GM23338 (cell line): Measurements from ENCODE around the gene DAD1. TPM values are rescaled to one million over a fixed set of nuclear protein-coding genes. Genes with fewer than 3 reads are reported as not detected.

Experiments used
- ATAC-seq: fragments of 200-7000 bp; cut with Tn5 transposase; 3 replicates; pipeline ENCODE4 v1.9.1; 2020
- DNase-seq: peaks from one replicate; pipeline ENCODE4 v3.0.0-alpha.2; 2015; ENCODE audit warnings: low spot score
- H2AFZ ChIP-seq: fragments of 200-600 bp; sonication (generic); 2 replicates; pipeline ENCODE4 v1.8.0; 2016; ENCODE audit warnings: antibody characterized with exemption, mild to moderate bottlenecking, moderate library complexity
- H3F3A ChIP-seq: fragments of 200-600 bp; sonication (generic); replicated peaks from 2 replicates; pipeline ENCODE4 v1.8.0; 2017; ENCODE audit warnings: antibody characterized with exemption, mixed run types, low read depth
- H3K27ac ChIP-seq: fragments of 200-600 bp; sonication (generic); 2 replicates; pipeline ENCODE4 v1.6.1; 2016; ENCODE audit warnings: low read depth
- H3K27me3 ChIP-seq: fragments of 200-600 bp; sonication (generic); 2 replicates; pipeline ENCODE4 v1.8.0; 2016; ENCODE audit warnings: mild to moderate bottlenecking, mixed run types, moderate library complexity; ENCODE audit not compliant: insufficient read depth
- H3K36me3 ChIP-seq: fragments of 200-600 bp; sonication (generic); 2 replicates; pipeline ENCODE4 v1.8.0; 2016; ENCODE audit warnings: mild to moderate bottlenecking; ENCODE audit not compliant: insufficient read depth
- H3K4me1 ChIP-seq: fragments of 200-600 bp; sonication (generic); 2 replicates; pipeline ENCODE4 v1.8.0; 2016; ENCODE audit warnings: mild to moderate bottlenecking, moderate library complexity; ENCODE audit not compliant: insufficient read depth
- H3K4me2 ChIP-seq: fragments of 200-600 bp; sonication (generic); 2 replicates; pipeline ENCODE4 v1.7.1; 2017; ENCODE audit warnings: mixed run types
- H3K4me3 ChIP-seq: fragments of 200-600 bp; sonication (generic); 2 replicates; pipeline ENCODE4 v1.6.1; 2016; ENCODE audit warnings: mixed run types
- H3K79me2 ChIP-seq: fragments of 200-600 bp; sonication (generic); replicated peaks from 2 replicates; pipeline ENCODE4 v1.8.0; 2017; ENCODE audit warnings: mild to moderate bottlenecking; ENCODE audit not compliant: insufficient read depth
- H3K9me2 ChIP-seq: fragments of 200-600 bp; sonication (generic); 2 replicates; pipeline ENCODE4 v1.8.0; 2017; ENCODE audit not compliant: insufficient read depth
- H4K20me1 ChIP-seq: fragments of 200-600 bp; sonication (generic); replicated peaks from 2 replicates; pipeline ENCODE4 v1.8.0; 2017; ENCODE audit warnings: mild to moderate bottlenecking; ENCODE audit not compliant: insufficient read depth
- H3K27ac Mint-ChIP-seq: 2 replicates; pipeline ENCODE4 v1.8.0; 2020; ENCODE audit warnings: inconsistent platforms, mild to moderate bottlenecking, moderate library complexity, mixed read lengths
- H3K27me3 Mint-ChIP-seq: 3 replicates; pipeline ENCODE4 v1.8.0; 2022; ENCODE audit warnings: low read depth, mild to moderate bottlenecking, moderate library complexity, mixed read lengths, inconsistent platforms; ENCODE audit not compliant: insufficient read depth, poor library complexity
- H3K36me3 Mint-ChIP-seq: 3 replicates; pipeline ENCODE4 v1.8.0; 2021; ENCODE audit warnings: low read depth, mild to moderate bottlenecking, inconsistent platforms, moderate library complexity, mixed read lengths
- H3K4me1 Mint-ChIP-seq: 3 replicates; pipeline ENCODE4 v1.8.0; 2020; ENCODE audit warnings: mild to moderate bottlenecking, inconsistent platforms, mixed read lengths
- H3K4me3 Mint-ChIP-seq: 3 replicates; pipeline ENCODE4 v1.8.0; 2021; ENCODE audit warnings: moderate library complexity, mild to moderate bottlenecking, inconsistent platforms, mixed read lengths
- H3K9me3 Mint-ChIP-seq: 3 replicates; pipeline ENCODE4 v1.8.0; 2020; ENCODE audit warnings: moderate library complexity, mild to moderate bottlenecking, inconsistent platforms, mixed read lengths
- CTCF ChIP-seq, 2 experiments: fragments of 200-600 bp in 1 of 2; sonication (generic) in 1 of 2; conservative IDR thresholded peaks; 2 replicates each; pipeline versions ENCODE4 v1.5.1 to v1.6.1; 2016 to 2017; ENCODE audit warnings: antibody characterized with exemption in 2 of 2, low read depth in 2 of 2, mild to moderate bottlenecking in 2 of 2, moderate library complexity in 1 of 2
- ETS1 ChIP-seq: IDR thresholded peaks from 2 replicates; pipeline ENCODE4 v1.6.1; 2016; ENCODE audit warnings: antibody characterized with exemption
- EZH2phosphoT487 ChIP-seq: fragments of 200-600 bp; sonication (generic); IDR thresholded peaks from one replicate; pipeline ENCODE4 v1.8.1; 2018; ENCODE audit warnings: antibody characterized with exemption; ENCODE audit not compliant: unreplicated experiment
- NANOG ChIP-seq: IDR thresholded peaks from 2 replicates; pipeline ENCODE4 v1.6.1; 2016; ENCODE audit warnings: antibody characterized with exemption, borderline replicate concordance
- POLR2AphosphoS5 ChIP-seq: IDR thresholded peaks from 2 replicates; pipeline ENCODE4 v1.6.1; 2016; ENCODE audit warnings: antibody characterized with exemption, low read depth
- STAT1 ChIP-seq: IDR thresholded peaks from one replicate; pipeline ENCODE4 v1.6.1; 2016; ENCODE audit warnings: antibody characterized with exemption; ENCODE audit not compliant: unreplicated experiment
- ZNF331 ChIP-seq: fragments of 250-450 bp; sonication (Bioruptor Pico); IDR thresholded peaks from 2 replicates; pipeline ENCODE4 v1.5.0; 2020; ENCODE audit warnings: low read depth, mild to moderate bottlenecking, moderate library complexity
- ZNF462 ChIP-seq: fragments of 250-450 bp; sonication (Bioruptor Pico); IDR thresholded peaks from 2 replicates; pipeline ENCODE4 v1.5.0; 2020; ENCODE audit warnings: mild to moderate bottlenecking, moderate library complexity
- polyA plus RNA-seq: library from polyadenylated mRNA; unstranded; fragments of >200 nt; fragmentation: Nextera tagmentation; extraction: Ambion mirVana; gene quantifications from 2 replicates; pipeline ENCODE4 v1.2.1, GENCODE V29; 2016
- total RNA-seq: library from RNA; depleted of rRNA; stranded (reverse); fragments of >200 nt; shearing (Covaris generic); gene quantifications from 2 replicates; pipeline ENCODE4 v1.2.3, GENCODE V29; 2014

The DAD1 gene
- total and polyA plus RNA-seq, 2 experiments from 2014 or later = 180 to 252 TPM

GRCh38 chr14:22558221-22558913, 30.7 kb downstream of the DAD1 start:
- no peaks in the 10 kb centered on the region for H3K9me2 ChIP-seq
- H3K27me3 ChIP-seq = no peaks in the 10 kb centered on the region
- no peak overlapping the region for H3K4me3 ChIP-seq
- H3K4me1 ChIP-seq = peaks cover 26% of the 10 kb centered on the region
- H3K4me1 Mint-ChIP-seq = peaks cover 29% of the 10 kb centered on the region
- H3F3A ChIP-seq = peaks cover 12% of the 10 kb centered on the region; the same call in 1 of the 2 replicates
- peaks cover 3% of the 10 kb centered on the region; the same call in 1 of the 3 replicates for H3K9me3 Mint-ChIP-seq
- peak; percentile 76 to 79 for TF ChIP-seq CTCF (conservative IDR thresholded peaks at IDR 0.05; ENCODE audit: low read depth in 2 of 2)
- TF ChIP-seq POLR2AphosphoS5 = no peak
- H3K79me2 ChIP-seq = no peaks in the 10 kb centered on the region
- peak; percentile 46 for ATAC-seq
- H3K4me3 Mint-ChIP-seq = no peak overlapping the region; the same call in 2 of the 3 replicates
- peaks cover 2% of the 10 kb centered on the region; the same call in 2 of the 3 replicates for H3K36me3 Mint-ChIP-seq
- H3K36me3 ChIP-seq = no peaks in the 10 kb centered on the region
- H3K27me3 Mint-ChIP-seq = peaks cover 10% of the 10 kb centered on the region
- peak overlapping the region; percentile 76; the same call in 1 of the 2 replicates for H3K27ac Mint-ChIP-seq
- no peaks in the 10 kb centered on the region for H4K20me1 ChIP-seq
- 0 out of 2 replicates have a peak overlapping the region, but pooled peaks have one; percentile 84 for H3K4me2 ChIP-seq
- 0 out of 2 replicates have a peak overlapping the region, but pooled peaks have one; percentile 4 for H3K27ac ChIP-seq
- DNase-seq = peak; percentile 79
- H2AFZ ChIP-seq = peak overlapping the region; percentile 66

GRCh38 chr14:22557846-22558220, 31.2 kb downstream of the DAD1 start:
- H3K36me3 ChIP-seq = no peaks in the 10 kb centered on the region
- no peak overlapping the region for H3K27ac Mint-ChIP-seq
- peaks cover 26% of the 10 kb centered on the region for H3K4me1 ChIP-seq
- ATAC-seq (no peak), DNase-seq (no peak)
- H3K27ac ChIP-seq = no peak overlapping the region
- no peaks in the 10 kb centered on the region for H3K27me3 ChIP-seq
- H3K4me1 Mint-ChIP-seq = peaks cover 30% of the 10 kb centered on the region
- peaks cover 12% of the 10 kb centered on the region; the same call in 1 of the 2 replicates for H3F3A ChIP-seq
- H3K4me3 Mint-ChIP-seq = no peak overlapping the region; the same call in 2 of the 3 replicates
- peak overlapping the region; percentile 84 for H3K4me2 ChIP-seq
- peak overlapping the region; percentile 54; the same call in 1 of the 2 replicates for H3K4me3 ChIP-seq
- peaks cover 10% of the 10 kb centered on the region for H3K27me3 Mint-ChIP-seq
- no peaks in the 10 kb centered on the region for H4K20me1 ChIP-seq
- no peaks in the 10 kb centered on the region for H3K9me2 ChIP-seq
- peaks cover 2% of the 10 kb centered on the region; the same call in 2 of the 3 replicates for H3K36me3 Mint-ChIP-seq
- H3K79me2 ChIP-seq = no peaks in the 10 kb centered on the region
- peaks cover 3% of the 10 kb centered on the region; the same call in 1 of the 3 replicates for H3K9me3 Mint-ChIP-seq
- peak overlapping the region; percentile 91 for H2AFZ ChIP-seq
- TF ChIP-seq ETS1 (no peak), NANOG (no peak), ZNF331 (CRISPR knock-in tag) (no peak), ZNF462 (no peak), POLR2AphosphoS5 (no peak), STAT1 (no peak), EZH2phosphoT487 (no peak), CTCF (conservative IDR thresholded peaks at IDR 0.05; ENCODE audit: low read depth in 2 of 2) (no peak)
